ENCODE results near the gene LIN7A.

- TF ChIP-seq CTCF (IDR thresholded peaks at IDR 0.05; ENCODE audit: low read depth, low read length), result no peak
- TF ChIP-seq EZH2phosphoT487 (IDR thresholded peaks at IDR 0.05; ENCODE audit: low read depth), result no peak
These were observed 14.7 kb upstream of the LIN7A start for GRCh38 chr12:80952443-80952842.

Measured in OCI-LY3 (cell line).